AG04449 (cell line): ENCODE measurements around the gene PIK3AP1.

Experiments
- CTCF ChIA-PET: fragments of 350-600 bp; formaldehyde crosslinking; extraction: SDS; loops from one replicate; lab custom pipeline; 2021; ENCODE audit warnings: antibody characterized with exemption; lab: Yijun Ruan, JAX
- POLR2A ChIA-PET: fragments of 400-600, 350-600 bp; formaldehyde crosslinking; extraction: SDS; loops from one replicate; lab custom pipeline; 2020; ENCODE audit warnings: antibody characterized with exemption, inconsistent platforms; lab: Yijun Ruan, JAX
- DNase-seq: peaks from one replicate; pipeline ENCODE4 v3.0.0-alpha.2; 2010; ENCODE audit warnings: low read depth, low spot score
- H3K4me3 ChIP-seq: 2 replicates; pipeline ENCODE4 v1.5.1; 2011; ENCODE audit warnings: low read depth, mild to moderate bottlenecking, control low read depth, low read length
- TF ChIP-seq, protein P1 (sequence below): IDR thresholded peaks from one replicate; pipeline ENCODE4 v1.5.1; 2011; ENCODE audit warnings: mild to moderate bottlenecking, moderate library complexity, low read length, control low read depth, inconsistent platforms; ENCODE audit not compliant: insufficient read depth; ENCODE audit errors: missing control alignments

The PIK3AP1 gene

GRCh38 chr10:96642530-96642929, 77.8 kb downstream of the PIK3AP1 start:
- no peak overlapping the region for H3K4me3 ChIP-seq
- ChIA-PET CTCF (interaction anchor here (0.6 to 4.5 kb wide), 15 partner anchors 8 to 202 kb away, joined by 3 to 26 read pairs (median 8); no protein-coding TSS in a partner anchor), POLR2A (no interaction called here)
- TF ChIP-seq, protein P1, sequence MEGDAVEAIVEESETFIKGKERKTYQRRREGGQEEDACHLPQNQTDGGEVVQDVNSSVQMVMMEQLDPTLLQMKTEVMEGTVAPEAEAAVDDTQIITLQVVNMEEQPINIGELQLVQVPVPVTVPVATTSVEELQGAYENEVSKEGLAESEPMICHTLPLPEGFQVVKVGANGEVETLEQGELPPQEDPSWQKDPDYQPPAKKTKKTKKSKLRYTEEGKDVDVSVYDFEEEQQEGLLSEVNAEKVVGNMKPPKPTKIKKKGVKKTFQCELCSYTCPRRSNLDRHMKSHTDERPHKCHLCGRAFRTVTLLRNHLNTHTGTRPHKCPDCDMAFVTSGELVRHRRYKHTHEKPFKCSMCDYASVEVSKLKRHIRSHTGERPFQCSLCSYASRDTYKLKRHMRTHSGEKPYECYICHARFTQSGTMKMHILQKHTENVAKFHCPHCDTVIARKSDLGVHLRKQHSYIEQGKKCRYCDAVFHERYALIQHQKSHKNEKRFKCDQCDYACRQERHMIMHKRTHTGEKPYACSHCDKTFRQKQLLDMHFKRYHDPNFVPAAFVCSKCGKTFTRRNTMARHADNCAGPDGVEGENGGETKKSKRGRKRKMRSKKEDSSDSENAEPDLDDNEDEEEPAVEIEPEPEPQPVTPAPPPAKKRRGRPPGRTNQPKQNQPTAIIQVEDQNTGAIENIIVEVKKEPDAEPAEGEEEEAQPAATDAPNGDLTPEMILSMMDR: no peak
- no peak for DNase-seq

DNA sequence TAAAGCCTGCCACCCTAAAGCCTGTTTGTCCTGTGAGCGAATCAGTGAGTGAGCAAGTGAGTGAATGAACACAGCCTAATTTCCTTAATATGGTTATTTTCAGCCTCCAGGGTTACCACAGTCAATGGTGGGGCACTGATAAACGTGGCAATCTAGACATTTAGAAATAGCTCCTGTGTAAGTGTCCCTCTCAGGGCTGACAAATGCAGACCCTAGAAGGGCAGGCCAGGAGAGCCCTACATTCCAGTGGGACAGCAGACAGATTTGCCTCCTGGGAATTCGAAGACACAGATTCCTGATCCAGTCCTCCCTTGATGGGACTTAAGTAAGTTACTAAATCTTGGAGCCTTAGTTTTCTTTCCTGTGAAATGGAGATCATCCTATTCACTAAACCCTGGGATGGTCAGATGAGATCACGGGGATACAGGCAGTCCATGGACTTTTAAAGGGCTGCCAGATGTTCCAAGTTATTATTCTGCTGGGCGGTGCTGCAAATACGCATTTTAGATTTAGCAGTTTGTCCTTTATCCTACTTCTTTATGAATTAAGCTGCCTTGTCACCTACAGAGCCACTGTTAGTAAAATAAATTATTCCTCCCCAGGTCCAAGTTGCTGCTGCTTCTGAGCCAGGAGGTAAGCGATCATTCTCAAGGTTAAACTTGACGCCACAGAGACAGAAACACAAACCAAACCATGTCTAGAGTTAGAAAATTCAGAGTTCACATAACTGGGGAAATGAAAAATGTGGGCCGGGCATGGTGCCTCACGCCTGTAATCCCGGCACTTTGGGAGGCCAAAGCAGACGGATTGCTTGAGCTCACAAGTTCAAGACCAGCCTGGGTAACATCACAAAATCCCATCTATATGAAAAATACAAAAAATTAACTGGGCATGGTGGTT, 78.7 kb downstream of the PIK3AP1 start:
- ChIA-PET POLR2A (no interaction called here), CTCF (interaction anchor here (0.6 to 4.5 kb wide), 27 partner anchors 9 to 569 kb away, joined by 3 to 26 read pairs (median 5); no protein-coding TSS in a partner anchor)
- TF ChIP-seq, protein P1: no peak
- DNase-seq: no peak
- H3K4me3 ChIP-seq: no peak overlapping the region

- ChIA-PET CTCF (interaction anchor here (0.8 to 4.5 kb wide), 23 partner anchors 10 to 595 kb away, joined by 3 to 26 read pairs (median 5); no protein-coding TSS in a partner anchor), POLR2A (no interaction called here)
- DNase-seq: no peak
- H3K4me3 ChIP-seq: no peak overlapping the region
- TF ChIP-seq, protein P1: no peak
These were observed 80.4 kb downstream of the PIK3AP1 start for GRCh38 chr10:96639899-96640298.

DNA sequence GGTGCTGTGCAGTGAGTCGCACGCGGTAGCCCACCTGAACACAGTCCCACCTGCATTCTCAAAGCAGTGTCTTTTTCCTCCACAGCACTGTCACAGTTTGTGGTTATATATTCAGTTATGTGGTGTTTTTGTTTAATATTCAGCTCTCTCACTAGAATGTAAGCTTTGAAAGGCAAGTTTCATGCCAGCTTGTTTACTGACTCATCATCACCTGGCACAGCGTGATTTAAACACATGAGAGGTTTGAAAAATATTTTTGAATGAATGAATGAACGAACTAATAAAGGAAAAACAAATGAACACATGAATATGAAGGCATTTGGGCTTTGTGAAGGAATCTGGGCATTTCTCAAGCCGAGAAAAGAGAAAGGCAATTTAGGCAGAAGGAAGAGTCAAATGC, 81.6 kb downstream of the PIK3AP1 start:
- ChIA-PET CTCF (interaction anchor here (0.9 to 4.1 kb wide), 8 partner anchors 28 to 571 kb away, joined by 3 to 23 read pairs (median 4); no protein-coding TSS in a partner anchor), POLR2A (no interaction called here)
- TF ChIP-seq, protein P1: no peak
- H3K4me3 ChIP-seq: no peak overlapping the region
- DNase-seq: no peak

GRCh38 chr10:96638120-96638519, 82.2 kb downstream of the PIK3AP1 start:
- ChIA-PET CTCF (interaction anchor here (0.9 to 3.2 kb wide), 5 partner anchors 27 to 572 kb away, joined by 3 to 10 read pairs (median 3); no protein-coding TSS in a partner anchor), POLR2A (no interaction called here)
- DNase-seq: no peak
- TF ChIP-seq, protein P1: no peak
- H3K4me3 ChIP-seq: no peak overlapping the region

DNA sequence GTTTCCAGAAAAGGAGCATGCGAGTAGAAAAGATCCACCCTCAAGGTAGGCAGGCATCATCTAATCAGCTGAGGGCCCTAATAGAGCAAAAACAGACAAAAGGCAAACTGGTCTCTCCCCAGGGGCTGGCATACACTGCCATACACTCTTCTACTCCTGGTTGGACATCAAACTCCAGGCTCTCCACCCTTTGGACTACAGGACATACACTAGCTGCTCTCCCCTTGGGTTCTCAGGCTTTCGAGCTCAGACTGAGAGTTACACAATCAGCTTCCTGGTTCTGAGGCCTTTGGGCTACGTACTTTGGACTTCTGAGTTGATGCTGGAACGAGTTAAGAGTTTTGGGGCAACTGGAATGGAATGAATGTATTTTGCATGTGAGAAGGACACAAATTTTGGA, 82.6 kb downstream of the PIK3AP1 start:
- TF ChIP-seq, protein P1: no peak
- CTCF ChIA-PET: interaction anchor here (1.0 to 1.7 kb wide), 2 partner anchors 79 to 572 kb away, joined by 3 to 4 read pairs; no protein-coding TSS in a partner anchor
- no peak overlapping the region for H3K4me3 ChIP-seq
- DNase-seq: no peak
- POLR2A ChIA-PET: no interaction called here
